K562 (cell line): ENCODE measurements around the gene TMEM245. TPM values are rescaled to one million over a fixed set of nuclear protein-coding genes. Genes with fewer than 3 reads are reported as not detected.
A peak's percentile ranks its signal among the peaks of the same experiment; 100 is the strongest.

Source experiments
- CBFB ChIP-seq: sonication (generic); formaldehyde crosslinking; IDR thresholded peaks from 2 replicates; pipeline ENCODE4 v1.4.0; 2020; ENCODE audit warnings: mild to moderate bottlenecking, missing genetic modification reagents
- FOXK2 ChIP-seq, 2 experiments: fragments of 450-650 bp; IDR thresholded peaks in 1 of 2; conservative IDR thresholded peaks in 1 of 2; 2 replicates each; pipeline ENCODE4 v1.6.1; 2016; ENCODE audit warnings: low read depth in 2 of 2, mild to moderate bottlenecking in 1 of 2
- MYBL2 ChIP-seq, 2 experiments: fragments of 450-650 bp in 1 of 2; sonication (generic) in 1 of 2; formaldehyde crosslinking in 1 of 2; IDR thresholded peaks; 2 replicates each; pipeline versions ENCODE4 v1.6.1 to v1.8.1; 2017 to 2022; ENCODE audit warnings: borderline replicate concordance in 1 of 2, inconsistent platforms in 1 of 2, low read depth in 1 of 2, mild to moderate bottlenecking in 1 of 2, missing genetic modification reagents in 1 of 2, moderate library complexity in 1 of 2
- WHSC1 ChIP-seq: IDR thresholded peaks from one replicate; pipeline ENCODE4 v1.6.1; 2012; ENCODE audit warnings: low read length, control low read depth, inconsistent platforms
- polyA plus RNA-seq, 8 experiments: library from polyadenylated mRNA; depleted of rRNA in 4 of 8; stranded (reverse) in 5 of 8; unstranded in 3 of 8; fragments of >200 nt; fragmentation: Nextera tagmentation in 2 of 8; fragmentation: Illumina TruSeq in 1 of 8; extraction: Ambion mirVana in 2 of 8; extraction: Trizol in 1 of 8; gene quantifications; 2 replicates each; pipeline versions ENCODE4 v1.2.1 to v1.2.3, GENCODE V29; 2011 to 2014; ENCODE audit warnings: inconsistent platforms in 1 of 8, missing spikeins in 1 of 8
- total RNA-seq, 7 experiments: library from RNA; depleted of rRNA in 6 of 7; stranded (reverse); fragments of >200 nt in 6 of 7; fragmentation: Illumina TruSeq in 2 of 7; extraction: Trizol in 2 of 7; gene quantifications; 2 replicates each; pipeline versions ENCODE4 v1.2.1 to v1.2.3, GENCODE V29; 2011 to 2021; ENCODE audit warnings: low replicate concordance in 1 of 7
- TF ChIP-seq, protein P1 (sequence below): fragments of 450-650 bp; IDR thresholded peaks from 2 replicates; pipeline ENCODE4 v1.6.1; 2016; ENCODE audit warnings: mild to moderate bottlenecking, moderate library complexity
- TF ChIP-seq, protein P2 (sequence below): sonication (generic); formaldehyde crosslinking; IDR thresholded peaks from 2 replicates; pipeline ENCODE4 v1.8.0; 2022; ENCODE audit warnings: missing genetic modification reagents, mild to moderate bottlenecking, moderate library complexity, borderline replicate concordance
- TF ChIP-seq, protein P3 (sequence below): fragments of 450-650 bp; IDR thresholded peaks from 2 replicates; pipeline ENCODE4 v1.6.1; 2016; ENCODE audit warnings: missing biosample characterization, missing genetic modification characterization
- TF ChIP-seq, protein P4 (sequence below): fragments of 450-650 bp; IDR thresholded peaks from 2 replicates; pipeline ENCODE4 v1.6.1; 2016; ENCODE audit warnings: mild to moderate bottlenecking

The TMEM245 gene
- total and polyA plus RNA-seq, 9 of the 15 experiments (the other 6 are each of a cell fraction or from before 2014, with no cell fraction given): 8.5 to 43.2 (median 24.3) TPM

DNA sequence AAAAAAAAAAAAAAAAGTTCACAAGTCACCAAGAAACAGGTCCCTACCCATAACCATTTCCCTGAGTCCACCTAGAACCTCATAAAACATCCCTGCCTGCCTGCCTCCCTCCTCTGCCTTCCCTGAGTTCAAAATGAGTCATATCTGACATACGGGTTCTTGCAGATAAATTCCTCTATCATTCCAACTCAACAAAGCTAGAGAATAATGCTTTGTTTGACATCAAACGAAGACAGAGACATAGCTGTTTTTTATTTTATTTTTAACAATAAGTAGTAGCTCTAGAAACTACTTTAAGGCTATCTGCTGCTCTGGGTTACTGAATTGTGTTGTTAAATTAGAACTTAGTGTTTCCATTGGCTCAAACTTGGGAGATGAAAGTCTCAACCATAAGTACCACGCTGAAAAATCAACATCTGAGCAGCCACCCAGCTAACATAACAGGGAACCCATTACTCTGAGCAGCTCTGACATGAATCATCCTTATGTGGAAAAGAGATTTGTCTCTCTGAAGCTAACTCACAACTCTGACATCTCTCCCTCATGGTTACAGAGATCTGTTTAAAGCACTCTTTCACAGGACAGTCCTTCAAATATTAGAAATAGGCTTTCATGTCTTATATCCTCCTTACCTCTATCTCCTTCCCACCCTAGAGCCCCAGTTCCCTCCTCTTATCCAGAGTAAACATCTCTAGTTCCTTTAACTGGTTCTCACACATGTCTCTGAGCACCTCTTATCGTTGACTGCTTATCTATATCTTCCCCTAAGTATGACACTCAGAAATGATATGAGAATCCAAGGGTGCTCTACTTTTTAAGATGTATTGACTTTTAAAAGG lies 12.1 kb downstream of the TMEM245 start (continued):
- TF ChIP-seq, protein P1, sequence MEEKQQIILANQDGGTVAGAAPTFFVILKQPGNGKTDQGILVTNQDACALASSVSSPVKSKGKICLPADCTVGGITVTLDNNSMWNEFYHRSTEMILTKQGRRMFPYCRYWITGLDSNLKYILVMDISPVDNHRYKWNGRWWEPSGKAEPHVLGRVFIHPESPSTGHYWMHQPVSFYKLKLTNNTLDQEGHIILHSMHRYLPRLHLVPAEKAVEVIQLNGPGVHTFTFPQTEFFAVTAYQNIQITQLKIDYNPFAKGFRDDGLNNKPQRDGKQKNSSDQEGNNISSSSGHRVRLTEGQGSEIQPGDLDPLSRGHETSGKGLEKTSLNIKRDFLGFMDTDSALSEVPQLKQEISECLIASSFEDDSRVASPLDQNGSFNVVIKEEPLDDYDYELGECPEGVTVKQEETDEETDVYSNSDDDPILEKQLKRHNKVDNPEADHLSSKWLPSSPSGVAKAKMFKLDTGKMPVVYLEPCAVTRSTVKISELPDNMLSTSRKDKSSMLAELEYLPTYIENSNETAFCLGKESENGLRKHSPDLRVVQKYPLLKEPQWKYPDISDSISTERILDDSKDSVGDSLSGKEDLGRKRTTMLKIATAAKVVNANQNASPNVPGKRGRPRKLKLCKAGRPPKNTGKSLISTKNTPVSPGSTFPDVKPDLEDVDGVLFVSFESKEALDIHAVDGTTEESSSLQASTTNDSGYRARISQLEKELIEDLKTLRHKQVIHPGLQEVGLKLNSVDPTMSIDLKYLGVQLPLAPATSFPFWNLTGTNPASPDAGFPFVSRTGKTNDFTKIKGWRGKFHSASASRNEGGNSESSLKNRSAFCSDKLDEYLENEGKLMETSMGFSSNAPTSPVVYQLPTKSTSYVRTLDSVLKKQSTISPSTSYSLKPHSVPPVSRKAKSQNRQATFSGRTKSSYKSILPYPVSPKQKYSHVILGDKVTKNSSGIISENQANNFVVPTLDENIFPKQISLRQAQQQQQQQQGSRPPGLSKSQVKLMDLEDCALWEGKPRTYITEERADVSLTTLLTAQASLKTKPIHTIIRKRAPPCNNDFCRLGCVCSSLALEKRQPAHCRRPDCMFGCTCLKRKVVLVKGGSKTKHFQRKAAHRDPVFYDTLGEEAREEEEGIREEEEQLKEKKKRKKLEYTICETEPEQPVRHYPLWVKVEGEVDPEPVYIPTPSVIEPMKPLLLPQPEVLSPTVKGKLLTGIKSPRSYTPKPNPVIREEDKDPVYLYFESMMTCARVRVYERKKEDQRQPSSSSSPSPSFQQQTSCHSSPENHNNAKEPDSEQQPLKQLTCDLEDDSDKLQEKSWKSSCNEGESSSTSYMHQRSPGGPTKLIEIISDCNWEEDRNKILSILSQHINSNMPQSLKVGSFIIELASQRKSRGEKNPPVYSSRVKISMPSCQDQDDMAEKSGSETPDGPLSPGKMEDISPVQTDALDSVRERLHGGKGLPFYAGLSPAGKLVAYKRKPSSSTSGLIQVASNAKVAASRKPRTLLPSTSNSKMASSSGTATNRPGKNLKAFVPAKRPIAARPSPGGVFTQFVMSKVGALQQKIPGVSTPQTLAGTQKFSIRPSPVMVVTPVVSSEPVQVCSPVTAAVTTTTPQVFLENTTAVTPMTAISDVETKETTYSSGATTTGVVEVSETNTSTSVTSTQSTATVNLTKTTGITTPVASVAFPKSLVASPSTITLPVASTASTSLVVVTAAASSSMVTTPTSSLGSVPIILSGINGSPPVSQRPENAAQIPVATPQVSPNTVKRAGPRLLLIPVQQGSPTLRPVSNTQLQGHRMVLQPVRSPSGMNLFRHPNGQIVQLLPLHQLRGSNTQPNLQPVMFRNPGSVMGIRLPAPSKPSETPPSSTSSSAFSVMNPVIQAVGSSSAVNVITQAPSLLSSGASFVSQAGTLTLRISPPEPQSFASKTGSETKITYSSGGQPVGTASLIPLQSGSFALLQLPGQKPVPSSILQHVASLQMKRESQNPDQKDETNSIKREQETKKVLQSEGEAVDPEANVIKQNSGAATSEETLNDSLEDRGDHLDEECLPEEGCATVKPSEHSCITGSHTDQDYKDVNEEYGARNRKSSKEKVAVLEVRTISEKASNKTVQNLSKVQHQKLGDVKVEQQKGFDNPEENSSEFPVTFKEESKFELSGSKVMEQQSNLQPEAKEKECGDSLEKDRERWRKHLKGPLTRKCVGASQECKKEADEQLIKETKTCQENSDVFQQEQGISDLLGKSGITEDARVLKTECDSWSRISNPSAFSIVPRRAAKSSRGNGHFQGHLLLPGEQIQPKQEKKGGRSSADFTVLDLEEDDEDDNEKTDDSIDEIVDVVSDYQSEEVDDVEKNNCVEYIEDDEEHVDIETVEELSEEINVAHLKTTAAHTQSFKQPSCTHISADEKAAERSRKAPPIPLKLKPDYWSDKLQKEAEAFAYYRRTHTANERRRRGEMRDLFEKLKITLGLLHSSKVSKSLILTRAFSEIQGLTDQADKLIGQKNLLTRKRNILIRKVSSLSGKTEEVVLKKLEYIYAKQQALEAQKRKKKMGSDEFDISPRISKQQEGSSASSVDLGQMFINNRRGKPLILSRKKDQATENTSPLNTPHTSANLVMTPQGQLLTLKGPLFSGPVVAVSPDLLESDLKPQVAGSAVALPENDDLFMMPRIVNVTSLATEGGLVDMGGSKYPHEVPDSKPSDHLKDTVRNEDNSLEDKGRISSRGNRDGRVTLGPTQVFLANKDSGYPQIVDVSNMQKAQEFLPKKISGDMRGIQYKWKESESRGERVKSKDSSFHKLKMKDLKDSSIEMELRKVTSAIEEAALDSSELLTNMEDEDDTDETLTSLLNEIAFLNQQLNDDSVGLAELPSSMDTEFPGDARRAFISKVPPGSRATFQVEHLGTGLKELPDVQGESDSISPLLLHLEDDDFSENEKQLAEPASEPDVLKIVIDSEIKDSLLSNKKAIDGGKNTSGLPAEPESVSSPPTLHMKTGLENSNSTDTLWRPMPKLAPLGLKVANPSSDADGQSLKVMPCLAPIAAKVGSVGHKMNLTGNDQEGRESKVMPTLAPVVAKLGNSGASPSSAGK: no peak
- TF ChIP-seq, protein P2, sequence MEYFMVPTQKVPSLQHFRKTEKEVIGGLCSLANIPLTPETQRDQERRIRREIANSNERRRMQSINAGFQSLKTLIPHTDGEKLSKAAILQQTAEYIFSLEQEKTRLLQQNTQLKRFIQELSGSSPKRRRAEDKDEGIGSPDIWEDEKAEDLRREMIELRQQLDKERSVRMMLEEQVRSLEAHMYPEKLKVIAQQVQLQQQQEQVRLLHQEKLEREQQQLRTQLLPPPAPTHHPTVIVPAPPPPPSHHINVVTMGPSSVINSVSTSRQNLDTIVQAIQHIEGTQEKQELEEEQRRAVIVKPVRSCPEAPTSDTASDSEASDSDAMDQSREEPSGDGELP: no peak
- TF ChIP-seq, protein P3, sequence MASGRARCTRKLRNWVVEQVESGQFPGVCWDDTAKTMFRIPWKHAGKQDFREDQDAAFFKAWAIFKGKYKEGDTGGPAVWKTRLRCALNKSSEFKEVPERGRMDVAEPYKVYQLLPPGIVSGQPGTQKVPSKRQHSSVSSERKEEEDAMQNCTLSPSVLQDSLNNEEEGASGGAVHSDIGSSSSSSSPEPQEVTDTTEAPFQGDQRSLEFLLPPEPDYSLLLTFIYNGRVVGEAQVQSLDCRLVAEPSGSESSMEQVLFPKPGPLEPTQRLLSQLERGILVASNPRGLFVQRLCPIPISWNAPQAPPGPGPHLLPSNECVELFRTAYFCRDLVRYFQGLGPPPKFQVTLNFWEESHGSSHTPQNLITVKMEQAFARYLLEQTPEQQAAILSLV (tag): no peak
- TF ChIP-seq FOXK2 (conservative IDR thresholded peaks at IDR 0.05 in 1 of 2, IDR thresholded peaks at IDR 0.05 in 1 of 2; ENCODE audit: low read depth in 2 of 2) (peak; percentile 64 to 66; a peak in 2 of 4 replicates), CBFB (CRISPR knock-in tag) (no peak), MYBL2 (IDR thresholded peaks at IDR 0.05; ENCODE audit: low read depth) (no peak), MYBL2 (CRISPR knock-in tag; IDR thresholded peaks at IDR 0.05; ENCODE audit: borderline replicate concordance) (no peak), WHSC1 (no peak)
- TF ChIP-seq, protein P4, sequence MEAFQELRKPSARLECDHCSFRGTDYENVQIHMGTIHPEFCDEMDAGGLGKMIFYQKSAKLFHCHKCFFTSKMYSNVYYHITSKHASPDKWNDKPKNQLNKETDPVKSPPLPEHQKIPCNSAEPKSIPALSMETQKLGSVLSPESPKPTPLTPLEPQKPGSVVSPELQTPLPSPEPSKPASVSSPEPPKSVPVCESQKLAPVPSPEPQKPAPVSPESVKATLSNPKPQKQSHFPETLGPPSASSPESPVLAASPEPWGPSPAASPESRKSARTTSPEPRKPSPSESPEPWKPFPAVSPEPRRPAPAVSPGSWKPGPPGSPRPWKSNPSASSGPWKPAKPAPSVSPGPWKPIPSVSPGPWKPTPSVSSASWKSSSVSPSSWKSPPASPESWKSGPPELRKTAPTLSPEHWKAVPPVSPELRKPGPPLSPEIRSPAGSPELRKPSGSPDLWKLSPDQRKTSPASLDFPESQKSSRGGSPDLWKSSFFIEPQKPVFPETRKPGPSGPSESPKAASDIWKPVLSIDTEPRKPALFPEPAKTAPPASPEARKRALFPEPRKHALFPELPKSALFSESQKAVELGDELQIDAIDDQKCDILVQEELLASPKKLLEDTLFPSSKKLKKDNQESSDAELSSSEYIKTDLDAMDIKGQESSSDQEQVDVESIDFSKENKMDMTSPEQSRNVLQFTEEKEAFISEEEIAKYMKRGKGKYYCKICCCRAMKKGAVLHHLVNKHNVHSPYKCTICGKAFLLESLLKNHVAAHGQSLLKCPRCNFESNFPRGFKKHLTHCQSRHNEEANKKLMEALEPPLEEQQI: peak; percentile 59; the same call in 1 of the 2 replicates
